Lung (tissue), 12 donors: ENCODE data around the gene BCL7A. TPM values are rescaled to one million over a fixed set of nuclear protein-coding genes. Genes with fewer than 3 reads are reported as not detected.

ENCODE experiments used
- ATAC-seq: fragments of 200-7000 bp; cut with Tn5 transposase; one replicate; pipeline ENCODE4 v1.9.1; 2020; ENCODE audit warnings: moderate number of reproducible peaks; ENCODE audit not compliant: insufficient read depth, low FRiP score
- DNase-seq, 3 donors: peaks; one replicate each; pipeline ENCODE4 v3.0.0-alpha.2; 2013 to 2017
- H3K27ac ChIP-seq, 2 donors: one replicate each; pipeline ENCODE4 v1.5.1; 2013; ENCODE audit warnings: mild to moderate bottlenecking in 2 of 2, moderate library complexity in 2 of 2, control low read depth in 1 of 2, inconsistent platforms in 1 of 2, low read depth in 1 of 2, low read length in 1 of 2
- H3K27me3 ChIP-seq, 3 donors: one replicate each; pipeline ENCODE4 v1.5.1; 2013; ENCODE audit warnings: low read length in 2 of 3; ENCODE audit not compliant: control insufficient read depth in 3 of 3, insufficient read depth in 3 of 3
- H3K36me3 ChIP-seq, 4 donors: one replicate each; pipeline ENCODE4 v1.5.1; 2013; ENCODE audit warnings: low read length in 4 of 4, mild to moderate bottlenecking in 1 of 4, moderate library complexity in 1 of 4; ENCODE audit not compliant: control insufficient read depth in 4 of 4, insufficient read depth in 4 of 4
- H3K4me1 ChIP-seq, 5 donors: one replicate each; pipeline ENCODE4 v1.5.1; 2013; ENCODE audit warnings: low read length in 5 of 5, mild to moderate bottlenecking in 2 of 5, moderate library complexity in 1 of 5; ENCODE audit not compliant: control insufficient read depth in 5 of 5, insufficient read depth in 5 of 5
- H3K4me3 ChIP-seq: one replicate; pipeline ENCODE4 v1.5.1; 2013; ENCODE audit warnings: mild to moderate bottlenecking, control low read depth, moderate library complexity
- H3K9ac ChIP-seq, 2 donors: one replicate each; pipeline ENCODE4 v1.5.1; 2013; ENCODE audit warnings: low read length in 2 of 2, control low read depth in 1 of 2; ENCODE audit not compliant: insufficient read depth in 1 of 2
- H3K9me3 ChIP-seq, 4 donors: one replicate each; pipeline ENCODE4 v1.5.1; 2013; ENCODE audit warnings: low read length in 3 of 4, mild to moderate bottlenecking in 1 of 4, moderate library complexity in 1 of 4; ENCODE audit not compliant: control insufficient read depth in 4 of 4, insufficient read depth in 3 of 4
- WGBS, 2 donors: extraction: QIAGEN DNeasy Blood & Tissue Kit; methylation state at CpG; one replicate each; pipeline ENCODE4 v1.1.7; 2013; 5-methylcytosine and 5-hydroxymethylcytosine counted together
- polyA plus RNA-seq, 2 donors: library from polyadenylated mRNA; stranded (reverse); fragments of 200-250 nt; gene quantifications; one replicate each; pipeline ENCODE4 v1.2.1, GENCODE V29; 2013
- total RNA-seq, 2 donors: library from RNA; depleted of rRNA in 1 of 2; stranded (reverse); fragments of >200 nt in 1 of 2; gene quantifications; one replicate each; pipeline ENCODE4 v1.2.1, GENCODE V29; 2014 to 2021
- TF ChIP-seq, protein P1 (sequence below): IDR thresholded peaks from 2 replicates; pipeline ENCODE4 v1.5.1; 2012; ENCODE audit warnings: mild to moderate bottlenecking; ENCODE audit errors: control extremely low read depth, extremely low read depth
- donor health status: control.
- donor health status: control.
- donor health status: Bipolar disorder and iron deficiency.
- donor health status: healthy.
- donor health status: DM: yes; HTN: yes; CAD: no.

Gene BCL7A
- total and polyA plus RNA-seq, 4 donors: 3.4 to 21.2 (median 8.8) TPM

DNA sequence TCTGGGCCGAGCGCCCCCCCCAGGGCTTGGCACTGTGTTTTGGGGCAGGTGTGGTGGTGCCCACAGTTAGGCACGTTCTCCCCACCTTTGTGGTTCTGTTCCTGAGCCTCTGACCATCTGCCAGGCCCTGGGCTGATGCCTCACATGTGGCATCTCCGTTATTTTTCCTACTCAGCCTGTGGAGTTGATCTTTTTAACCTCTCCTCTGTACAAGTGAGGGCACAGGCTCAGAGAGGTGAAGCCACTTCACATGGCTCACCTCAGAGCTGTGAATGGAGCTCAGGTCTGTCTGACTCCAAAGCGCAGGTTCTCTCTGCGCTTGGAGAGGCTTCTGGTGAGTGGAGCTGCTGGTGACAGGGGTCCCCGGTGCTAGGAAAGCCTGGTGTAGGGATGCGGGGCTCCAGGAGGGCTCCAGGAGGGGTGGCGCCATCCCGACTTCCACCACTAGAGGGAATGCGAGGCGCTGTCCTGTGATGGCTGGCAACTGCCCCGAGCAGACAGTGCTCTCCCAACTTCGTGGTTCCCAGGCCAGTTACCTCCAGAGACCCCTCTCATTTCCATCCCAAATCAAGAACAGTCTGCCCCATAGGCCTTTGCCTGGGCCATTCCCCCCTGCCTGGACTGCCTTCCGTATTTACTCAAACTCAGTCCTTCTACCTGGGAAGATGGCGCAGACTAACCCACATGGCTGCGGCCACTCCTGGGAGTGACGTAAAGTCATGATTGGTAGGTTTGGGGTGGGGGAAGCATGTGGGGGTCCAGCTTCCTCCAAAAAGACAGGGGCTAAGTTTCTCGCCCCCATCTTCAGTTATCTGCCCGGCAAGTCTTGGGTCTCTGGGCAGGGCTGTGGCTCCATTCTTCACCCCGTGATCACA, 9.9 kb downstream of the BCL7A start:
- Histone ChIP-seq H3K4me1 (peaks cover 0 to 5% (median 0%) of the 10 kb centered on the region in 5 donors), H3K36me3 (peaks cover 0 to 7% (median 2%) of the 10 kb centered on the region in 4 donors), H3K27me3 (no peaks in the 10 kb centered on the region), H3K9me3 (no peaks in the 10 kb centered on the region), H3K9ac (no peak overlapping the region), H3K4me3 (no peak overlapping the region), H3K27ac (no peak overlapping the region)
- TF ChIP-seq, protein P1, sequence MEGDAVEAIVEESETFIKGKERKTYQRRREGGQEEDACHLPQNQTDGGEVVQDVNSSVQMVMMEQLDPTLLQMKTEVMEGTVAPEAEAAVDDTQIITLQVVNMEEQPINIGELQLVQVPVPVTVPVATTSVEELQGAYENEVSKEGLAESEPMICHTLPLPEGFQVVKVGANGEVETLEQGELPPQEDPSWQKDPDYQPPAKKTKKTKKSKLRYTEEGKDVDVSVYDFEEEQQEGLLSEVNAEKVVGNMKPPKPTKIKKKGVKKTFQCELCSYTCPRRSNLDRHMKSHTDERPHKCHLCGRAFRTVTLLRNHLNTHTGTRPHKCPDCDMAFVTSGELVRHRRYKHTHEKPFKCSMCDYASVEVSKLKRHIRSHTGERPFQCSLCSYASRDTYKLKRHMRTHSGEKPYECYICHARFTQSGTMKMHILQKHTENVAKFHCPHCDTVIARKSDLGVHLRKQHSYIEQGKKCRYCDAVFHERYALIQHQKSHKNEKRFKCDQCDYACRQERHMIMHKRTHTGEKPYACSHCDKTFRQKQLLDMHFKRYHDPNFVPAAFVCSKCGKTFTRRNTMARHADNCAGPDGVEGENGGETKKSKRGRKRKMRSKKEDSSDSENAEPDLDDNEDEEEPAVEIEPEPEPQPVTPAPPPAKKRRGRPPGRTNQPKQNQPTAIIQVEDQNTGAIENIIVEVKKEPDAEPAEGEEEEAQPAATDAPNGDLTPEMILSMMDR: peak; percentile 40
- DNase-seq: peak; percentile 17 to 33 (median 18)
- 68 to 72% methylated on average over 21 of the region's 21 CpGs for WGBS, 2 donors
- ATAC-seq: no peak

DNA sequence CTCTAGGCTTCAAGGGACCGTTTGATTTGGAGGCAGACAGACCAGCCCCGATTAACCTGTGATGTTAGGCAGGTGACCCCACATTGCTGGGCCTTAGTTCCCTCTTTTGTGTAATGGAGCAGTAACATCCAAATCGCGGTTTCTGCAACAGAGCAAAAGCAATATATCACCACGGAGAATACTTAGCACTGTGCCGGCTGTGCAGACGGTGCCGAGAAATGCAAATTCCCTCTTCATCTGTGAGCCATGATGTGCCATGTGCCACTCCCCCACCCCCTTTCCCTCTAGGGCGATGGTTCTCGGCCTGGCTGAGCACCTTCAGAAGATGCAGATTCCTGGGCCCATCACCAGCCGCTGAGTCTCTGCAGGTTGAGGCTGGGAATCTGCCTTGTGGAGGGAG, 10.9 kb downstream of the BCL7A start:
- Histone ChIP-seq H3K9ac (no peak overlapping the region), H3K36me3 (peaks cover 4 to 7% (median 6%) of the 10 kb centered on the region in 4 donors), H3K9me3 (no peaks in the 10 kb centered on the region), H3K27ac (no peak overlapping the region), H3K27me3 (no peaks in the 10 kb centered on the region), H3K4me1 (peaks cover 0 to 5% (median 0%) of the 10 kb centered on the region in 5 donors), H3K4me3 (no peak overlapping the region)
- DNase-seq: no peak
- TF ChIP-seq, protein P1: no peak
- WGBS, 2 donors: 92 to 94% methylated on average over 11 of the region's 11 CpGs
- ATAC-seq: no peak

DNA sequence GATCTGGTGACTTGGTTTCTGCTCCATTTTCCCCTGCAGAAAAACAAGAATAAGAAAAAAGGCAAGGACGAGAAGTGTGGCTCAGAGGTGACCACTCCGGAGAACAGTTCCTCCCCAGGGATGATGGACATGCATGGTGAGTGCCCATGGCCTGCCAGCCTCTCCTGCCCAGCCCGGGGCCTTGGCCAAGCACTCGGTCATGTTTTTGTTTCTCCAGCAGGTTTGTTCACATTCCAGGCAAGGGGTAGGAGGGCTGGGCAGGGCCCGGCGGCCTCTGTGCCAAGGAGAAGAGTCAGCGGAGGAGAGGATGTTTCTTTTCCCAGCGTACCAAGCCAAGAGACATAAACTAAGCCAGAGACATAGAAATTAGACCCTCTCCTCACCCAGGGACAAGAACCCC, 13.6 kb downstream of the BCL7A start:
- DNase-seq: peak in 2 of 3 donors; percentile 5 to 49
- WGBS, 2 donors: 79 to 88% methylated on average over 8 of the region's 8 CpGs
- Histone ChIP-seq H3K4me1 (no peaks in the 10 kb centered on the region), H3K9me3 (no peaks in the 10 kb centered on the region), H3K4me3 (no peak overlapping the region), H3K36me3 (peaks cover 4 to 7% (median 6%) of the 10 kb centered on the region in 4 donors), H3K27ac (peak overlapping the region in 1 of 2 donors; percentile 49), H3K27me3 (no peaks in the 10 kb centered on the region), H3K9ac (no peak overlapping the region)
- TF ChIP-seq, protein P1: no peak
- ATAC-seq: peak; percentile 37
